Vagina (tissue), 2 donors: ENCODE results near the gene ANKRD44. TPM values are rescaled to one million over a fixed set of nuclear protein-coding genes. Genes with fewer than 3 reads are reported as not detected.

ENCODE experiments used
- DNase-seq, 2 donors: peaks; one replicate each; pipeline ENCODE4 v3.0.0-alpha.2; 2017; ENCODE audit errors: extremely low spot score in 2 of 2
- H3K27ac ChIP-seq: fragments of 200-600 bp; sonication (generic); one replicate; pipeline ENCODE4 v1.5.1; 2019
- H3K27me3 ChIP-seq: fragments of 200-600 bp; sonication (generic); one replicate; pipeline ENCODE4 v1.5.1; 2019
- H3K36me3 ChIP-seq, 2 donors: fragments of 200-600 bp; sonication (generic); one replicate each; pipeline ENCODE4 v1.5.1; 2017 to 2019
- H3K4me1 ChIP-seq: fragments of 200-600 bp; sonication (generic); one replicate; pipeline ENCODE4 v1.5.1; 2019
- H3K4me3 ChIP-seq, 2 donors: fragments of 200-600 bp; sonication (generic); 1 replicate in 1 of 2; 2 replicates in 1 of 2; pipeline ENCODE4 v1.5.1; 2016 to 2019
- H3K9me3 ChIP-seq: fragments of 200-600 bp; sonication (generic); one replicate; pipeline ENCODE4 v1.5.1; 2019
- CTCF ChIP-seq, 3 experiments: fragments of 450-650 bp in 2 of 3; fragments of 200-600 bp in 1 of 3; sonication (generic) in 1 of 3; IDR thresholded peaks; one replicate each; pipeline ENCODE4 v1.5.1; 2017 to 2019; ENCODE audit warnings: antibody characterized with exemption in 3 of 3, mild to moderate bottlenecking in 2 of 3, moderate library complexity in 2 of 3
- POLR2A ChIP-seq, 2 donors: fragments of 450-650 bp; IDR thresholded peaks; one replicate each; pipeline ENCODE4 v1.6.1; 2017; ENCODE audit warnings: antibody characterized with exemption in 2 of 2, mild to moderate bottlenecking in 2 of 2, moderate library complexity in 2 of 2
- POLR2AphosphoS5 ChIP-seq, 2 donors: sonication (generic); formaldehyde crosslinking; IDR thresholded peaks; one replicate each; pipeline ENCODE4 v1.9.0; 2017; ENCODE audit warnings: antibody characterized with exemption in 2 of 2, mild to moderate bottlenecking in 2 of 2, low read depth in 1 of 2; ENCODE audit not compliant: insufficient read depth in 1 of 2
- intact Hi-C: fragments of 100-400 bp; cut with DNase I; formaldehyde crosslinking; loops from one replicate; pipeline ENCODE4 v1.15.1; 2023
- total RNA-seq: library from RNA; depleted of rRNA; stranded (reverse); fragments of >200 nt; gene quantifications from one replicate; pipeline ENCODE4 v1.2.3, GENCODE V29; 2016

ANKRD44 gene
- total RNA-seq, 1 donor from 2014 or later = 46.4 TPM

DNA sequence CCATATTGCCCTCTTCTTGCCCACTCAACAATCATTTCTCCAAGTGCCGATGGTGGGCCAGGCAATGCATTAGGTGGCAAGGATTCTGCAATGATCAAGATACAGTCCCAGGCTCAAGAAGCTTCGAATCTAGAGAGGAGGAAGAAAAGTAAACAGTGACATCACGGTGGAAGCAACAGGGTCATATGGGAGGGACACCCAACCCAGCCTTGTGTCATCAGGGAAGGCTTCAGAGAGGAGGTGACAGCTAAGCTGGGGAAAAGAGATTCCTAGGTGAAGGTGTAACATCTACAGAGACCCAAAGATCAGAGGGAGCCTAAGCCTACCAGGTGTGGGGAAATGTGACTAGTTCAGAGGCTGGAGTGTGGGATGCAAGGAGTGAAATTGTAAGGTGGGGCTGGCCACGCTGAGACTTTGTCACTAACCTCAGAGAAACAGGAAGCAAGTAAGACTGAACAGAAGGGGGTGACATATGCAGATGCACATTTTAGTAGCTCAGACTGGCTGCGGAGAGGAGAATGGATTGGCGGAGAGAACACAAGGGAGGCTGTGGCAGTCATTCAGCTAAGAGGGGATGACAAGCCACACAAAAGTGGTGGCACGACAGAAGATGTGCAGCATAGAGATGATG, 104.9 kb downstream of the ANKRD44 start:
- intact Hi-C loops = no loop called here
- peaks cover 25% of the 10 kb centered on the region for H3K4me1 ChIP-seq
- H3K4me3 ChIP-seq = no peak overlapping the region
- no peaks in the 10 kb centered on the region for H3K27me3 ChIP-seq
- no peak for TF ChIP-seq POLR2A (IDR thresholded peaks at IDR 0.05)
- no peak for TF ChIP-seq CTCF (IDR thresholded peaks at IDR 0.05)
- TF ChIP-seq POLR2AphosphoS5 (IDR thresholded peaks at IDR 0.05; ENCODE audit: insufficient read depth in 1 of 2, low read depth in 1 of 2) = no peak
- H3K36me3 ChIP-seq = no peaks in the 10 kb centered on the region
- H3K9me3 ChIP-seq = no peaks in the 10 kb centered on the region
- no peak for DNase-seq
- H3K27ac ChIP-seq = peak overlapping the region; percentile 25

DNA sequence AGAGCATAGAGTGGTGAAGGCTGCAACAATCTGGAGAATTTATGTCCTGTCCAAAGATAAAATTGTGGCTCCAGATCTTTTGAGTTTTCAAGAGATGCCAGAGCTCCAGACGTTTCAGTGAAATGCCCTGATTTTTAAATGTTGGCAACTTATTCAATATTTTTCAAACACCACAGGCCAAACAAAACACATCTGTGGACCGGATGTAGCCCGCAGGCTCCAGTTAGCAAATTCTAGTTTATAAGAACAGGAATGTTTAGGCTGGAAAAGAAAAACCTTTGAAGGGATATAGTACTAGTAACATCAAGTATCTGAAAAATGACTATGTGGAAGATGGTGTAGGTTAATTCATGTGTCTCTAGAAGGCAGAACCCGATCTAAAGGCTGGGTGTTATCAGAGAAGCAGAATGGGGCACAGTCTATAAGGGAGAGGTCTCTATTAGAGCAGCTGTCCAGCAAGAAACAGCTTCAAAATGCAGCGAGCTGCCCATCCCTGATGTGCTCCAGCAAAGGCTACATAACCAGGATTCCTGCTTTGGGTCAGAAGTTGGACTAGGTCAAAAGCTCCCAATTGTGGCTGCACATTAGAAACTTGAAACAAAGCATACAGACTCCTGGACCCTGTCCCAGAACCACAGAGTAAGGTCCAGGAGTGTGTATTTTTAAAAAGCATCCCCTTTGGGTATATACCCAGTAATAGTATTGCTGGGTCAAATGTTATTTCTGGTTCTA, 105.9 kb downstream of the ANKRD44 start:
- Histone ChIP-seq H3K27ac (peak overlapping the region; percentile 25), H3K9me3 (no peaks in the 10 kb centered on the region), H3K36me3 (no peaks in the 10 kb centered on the region), H3K4me1 (peaks cover 28% of the 10 kb centered on the region), H3K27me3 (no peaks in the 10 kb centered on the region), H3K4me3 (no peak overlapping the region)
- intact Hi-C loops = no loop called here
- TF ChIP-seq CTCF (IDR thresholded peaks at IDR 0.05) (no peak), POLR2AphosphoS5 (IDR thresholded peaks at IDR 0.05; ENCODE audit: insufficient read depth in 1 of 2, low read depth in 1 of 2) (no peak), POLR2A (IDR thresholded peaks at IDR 0.05) (no peak)
- DNase-seq = no peak

GRCh38 chr2:197201874-197202273, 108.7 kb downstream of the ANKRD44 start:
- DNase-seq = no peak
- no peak overlapping the region for H3K27ac ChIP-seq
- no peaks in the 10 kb centered on the region for H3K36me3 ChIP-seq
- no peaks in the 10 kb centered on the region for H3K9me3 ChIP-seq
- TF ChIP-seq CTCF (IDR thresholded peaks at IDR 0.05) (no peak), POLR2AphosphoS5 (IDR thresholded peaks at IDR 0.05; ENCODE audit: insufficient read depth in 1 of 2, low read depth in 1 of 2) (no peak), POLR2A (IDR thresholded peaks at IDR 0.05) (no peak)
- intact Hi-C loops = no loop called here
- H3K27me3 ChIP-seq = no peaks in the 10 kb centered on the region
- peaks cover 29% of the 10 kb centered on the region for H3K4me1 ChIP-seq
- no peak overlapping the region for H3K4me3 ChIP-seq

GRCh38 chr2:197200762-197201058, 109.9 kb downstream of the ANKRD44 start:
- Histone ChIP-seq H3K36me3 (no peaks in the 10 kb centered on the region), H3K27ac (no peak overlapping the region), H3K9me3 (no peaks in the 10 kb centered on the region), H3K4me1 (peaks cover 36% of the 10 kb centered on the region), H3K4me3 (no peak overlapping the region), H3K27me3 (no peaks in the 10 kb centered on the region)
- no peak for DNase-seq
- intact Hi-C loops = no loop called here
- no peak for TF ChIP-seq POLR2AphosphoS5 (IDR thresholded peaks at IDR 0.05; ENCODE audit: insufficient read depth in 1 of 2, low read depth in 1 of 2)
- TF ChIP-seq CTCF (IDR thresholded peaks at IDR 0.05) = no peak
- TF ChIP-seq POLR2A (IDR thresholded peaks at IDR 0.05) = no peak
